ENCODE measurements around the gene IQSEC1.
"Not testable (repeated sequence)": the region's sequence is repeated elsewhere in the genome, so short reads cannot be mapped to it uniquely, and the experiment has no call there.

Gene IQSEC1

GRCh38 chr3:12884790-12885582 lies 188.2 kb downstream of the IQSEC1 start:
- TF ChIP-seq EZH2phosphoT487 (conservative IDR thresholded peaks at IDR 0.05; ENCODE audit: low read length): no peak
- no peak for TF ChIP-seq CTCF (IDR thresholded peaks at IDR 0.05; ENCODE audit: insufficient read depth, low read length, poor library complexity, severe bottlenecking)
- Histone ChIP-seq H4K20me1 (ENCODE audit: low read depth, low read length) (no peaks in the 10 kb centered on the region), H3K9me3 (ENCODE audit: insufficient read depth, low read length) (no peaks in the 10 kb centered on the region), H2AFZ (ENCODE audit: low read depth, low read length, severe bottlenecking) (no peak overlapping the region), H3K4me2 (ENCODE audit: low read depth, low read length, poor library complexity, severe bottlenecking) (no peak overlapping the region), H3K9me2 (replicated peaks; ENCODE audit: insufficient read depth, low read length) (no peaks in the 10 kb centered on the region), H3K79me2 (ENCODE audit: insufficient read depth, low read length) (no peaks in the 10 kb centered on the region), H3F3A (ENCODE audit: insufficient read depth) (no peaks in the 10 kb centered on the region), H3K27ac (ENCODE audit: low read depth, low read length) (no peak overlapping the region), H3K9ac (ENCODE audit: low read length) (no peak overlapping the region), H3K27me3 (ENCODE audit: low read length) (no peaks in the 10 kb centered on the region), H3K4me3 (ENCODE audit: insufficient read depth, low read length, poor library complexity, severe bottlenecking) (no peak overlapping the region), H3K36me3 (ENCODE audit: low read length) (no peaks in the 10 kb centered on the region)

- Histone ChIP-seq H4K20me1 (ENCODE audit: low read depth, low read length) (no peaks in the 10 kb centered on the region), H3F3A (ENCODE audit: insufficient read depth) (no peaks in the 10 kb centered on the region), H3K27ac (ENCODE audit: low read depth, low read length) (no peak overlapping the region), H3K36me3 (ENCODE audit: low read length) (no peaks in the 10 kb centered on the region), H3K79me2 (ENCODE audit: insufficient read depth, low read length) (no peaks in the 10 kb centered on the region), H3K9ac (ENCODE audit: low read length) (no peak overlapping the region), H3K27me3 (ENCODE audit: low read length) (no peaks in the 10 kb centered on the region), H3K9me2 (replicated peaks; ENCODE audit: insufficient read depth, low read length) (no peaks in the 10 kb centered on the region), H3K9me3 (ENCODE audit: insufficient read depth, low read length) (no peaks in the 10 kb centered on the region), H3K4me2 (ENCODE audit: low read depth, low read length, poor library complexity, severe bottlenecking) (no peak overlapping the region), H3K4me3 (ENCODE audit: insufficient read depth, low read length, poor library complexity, severe bottlenecking) (no peak overlapping the region), H2AFZ (ENCODE audit: low read depth, low read length, severe bottlenecking) (no peak overlapping the region)
- no peak for TF ChIP-seq EZH2phosphoT487 (conservative IDR thresholded peaks at IDR 0.05; ENCODE audit: low read length)
- TF ChIP-seq CTCF (IDR thresholded peaks at IDR 0.05; ENCODE audit: insufficient read depth, low read length, poor library complexity, severe bottlenecking): no peak
Observed at GRCh38 chr3:12884186-12884680, 189.0 kb downstream of the IQSEC1 start.

- no peak for TF ChIP-seq CTCF (IDR thresholded peaks at IDR 0.05; ENCODE audit: insufficient read depth, low read length, poor library complexity, severe bottlenecking)
Observed at GRCh38 chr3:12882336-12883310, 190.6 kb downstream of the IQSEC1 start.

GRCh38 chr3:12881858-12882257 lies 191.4 kb downstream of the IQSEC1 start:
- not testable (repeated sequence) for H3K4me3 ChIP-seq (ENCODE audit: insufficient read depth, low read length, poor library complexity, severe bottlenecking); H3K36me3 ChIP-seq (ENCODE audit: low read length)

More at GRCh38 chr3:12882336-12883310, 190.6 kb downstream of the IQSEC1 start:
- Histone ChIP-seq H3K9ac (ENCODE audit: low read length) (no peak overlapping the region), H3F3A (ENCODE audit: insufficient read depth) (no peaks in the 10 kb centered on the region), H3K27me3 (ENCODE audit: low read length) (no peaks in the 10 kb centered on the region), H2AFZ (ENCODE audit: low read depth, low read length, severe bottlenecking) (no peak overlapping the region), H3K4me3 (ENCODE audit: insufficient read depth, low read length, poor library complexity, severe bottlenecking) (no peak overlapping the region), H3K27ac (ENCODE audit: low read depth, low read length) (no peak overlapping the region), H4K20me1 (ENCODE audit: low read depth, low read length) (no peaks in the 10 kb centered on the region), H3K36me3 (ENCODE audit: low read length) (no peaks in the 10 kb centered on the region), H3K4me2 (ENCODE audit: low read depth, low read length, poor library complexity, severe bottlenecking) (no peak overlapping the region), H3K9me2 (replicated peaks; ENCODE audit: insufficient read depth, low read length) (no peaks in the 10 kb centered on the region), H3K9me3 (ENCODE audit: insufficient read depth, low read length) (no peaks in the 10 kb centered on the region), H3K79me2 (ENCODE audit: insufficient read depth, low read length) (no peaks in the 10 kb centered on the region)

More at GRCh38 chr3:12881858-12882257, 191.4 kb downstream of the IQSEC1 start:
- not testable (repeated sequence) for H3K27ac ChIP-seq (ENCODE audit: low read depth, low read length); H3K9me2 ChIP-seq (replicated peaks; ENCODE audit: insufficient read depth, low read length); H3F3A ChIP-seq (ENCODE audit: insufficient read depth); H3K9ac ChIP-seq (ENCODE audit: low read length); H2AFZ ChIP-seq (ENCODE audit: low read depth, low read length, severe bottlenecking); H3K79me2 ChIP-seq (ENCODE audit: insufficient read depth, low read length); H3K9me3 ChIP-seq (ENCODE audit: insufficient read depth, low read length); H3K4me2 ChIP-seq (ENCODE audit: low read depth, low read length, poor library complexity, severe bottlenecking); H3K27me3 ChIP-seq (ENCODE audit: low read length); H4K20me1 ChIP-seq (ENCODE audit: low read depth, low read length)
